Activated CD8-positive, alpha-beta T cell treated with anti-CD3 and anti-CD28 coated beads, Interleukin-2, amount 10 ng/mL, durations not matched to agents 7 days and 5 days (primary cell): ENCODE results near the gene DUSP28. TPM values are rescaled to one million over a fixed set of nuclear protein-coding genes. Genes with fewer than 3 reads are reported as not detected.

Experiments used
- ATAC-seq: fragments of 150-1000 bp; cut with Tn5 transposase; one replicate; pipeline ENCODE4 v1.10.0; 2021; ENCODE audit warnings: moderate library complexity
- CTCF ChIA-PET: fragments of 350-600 bp; sonication (Branson Sonifier 250); formaldehyde crosslinking; loops from one replicate; lab custom pipeline; 2021; ENCODE audit warnings: antibody characterized with exemption; lab: Charles Lee
- POLR2A ChIA-PET: fragments of 350-600 bp; sonication (Branson Sonifier 250); formaldehyde crosslinking; loops from one replicate; lab custom pipeline; 2021; ENCODE audit warnings: antibody characterized with exemption; lab: Charles Lee
- DNase-seq: peaks from one replicate; pipeline ENCODE4 v3.0.0-alpha.2; 2020
- H3K27ac Mint-ChIP-seq: one replicate; pipeline ENCODE4 v1.8.0; 2021; ENCODE audit warnings: mild to moderate bottlenecking, mixed read lengths
- H3K27me3 Mint-ChIP-seq: one replicate; pipeline ENCODE4 v1.8.0; 2021; ENCODE audit warnings: low read depth, mixed read lengths
- H3K36me3 Mint-ChIP-seq: one replicate; pipeline ENCODE4 v1.8.0; 2021; ENCODE audit warnings: low read depth, mixed read lengths
- H3K4me1 Mint-ChIP-seq: one replicate; pipeline ENCODE4 v1.8.0; 2021; ENCODE audit warnings: low read depth, mixed read lengths
- H3K4me3 Mint-ChIP-seq: one replicate; pipeline ENCODE4 v1.8.0; 2021; ENCODE audit warnings: mild to moderate bottlenecking, mixed read lengths
- H3K9me3 Mint-ChIP-seq: one replicate; pipeline ENCODE4 v1.8.0; 2022; ENCODE audit warnings: mixed read lengths; ENCODE audit not compliant: insufficient read depth
- total RNA-seq, 2 experiments: library from RNA; stranded (reverse); gene quantifications; one replicate each; pipeline ENCODE4 v1.2.3, GENCODE V29; 2021

Gene DUSP28
- total RNA-seq, 2 experiments from 2014 or later, result 6.8 to 8.1 TPM

GRCh38 chr2:240604939-240605716 lies 45.0 kb downstream of the DUSP28 start:
- H3K4me3 Mint-ChIP-seq, result no peak overlapping the region
- no peaks in the 10 kb centered on the region for H3K9me3 Mint-ChIP-seq
- peaks cover 4% of the 10 kb centered on the region for H3K36me3 Mint-ChIP-seq
- ATAC-seq (no peak), DNase-seq (no peak)
- peak overlapping the region; percentile 57 for H3K27ac Mint-ChIP-seq
- peaks cover 1% of the 10 kb centered on the region for H3K4me1 Mint-ChIP-seq
- ChIA-PET POLR2A (interaction anchor here (1.1 kb wide), 1 partner anchor 11 kb away, joined by 3 read pairs; no protein-coding TSS in a partner anchor), CTCF (interaction anchor here (1.4 kb wide), 1 partner anchor 91 kb away, joined by 4 read pairs; no protein-coding TSS in a partner anchor)
- H3K27me3 Mint-ChIP-seq, result no peaks in the 10 kb centered on the region

GRCh38 chr2:240605867-240606743 lies 45.9 kb downstream of the DUSP28 start:
- POLR2A ChIA-PET, result no interaction called here
- peaks cover 5% of the 10 kb centered on the region for H3K36me3 Mint-ChIP-seq

DNA sequence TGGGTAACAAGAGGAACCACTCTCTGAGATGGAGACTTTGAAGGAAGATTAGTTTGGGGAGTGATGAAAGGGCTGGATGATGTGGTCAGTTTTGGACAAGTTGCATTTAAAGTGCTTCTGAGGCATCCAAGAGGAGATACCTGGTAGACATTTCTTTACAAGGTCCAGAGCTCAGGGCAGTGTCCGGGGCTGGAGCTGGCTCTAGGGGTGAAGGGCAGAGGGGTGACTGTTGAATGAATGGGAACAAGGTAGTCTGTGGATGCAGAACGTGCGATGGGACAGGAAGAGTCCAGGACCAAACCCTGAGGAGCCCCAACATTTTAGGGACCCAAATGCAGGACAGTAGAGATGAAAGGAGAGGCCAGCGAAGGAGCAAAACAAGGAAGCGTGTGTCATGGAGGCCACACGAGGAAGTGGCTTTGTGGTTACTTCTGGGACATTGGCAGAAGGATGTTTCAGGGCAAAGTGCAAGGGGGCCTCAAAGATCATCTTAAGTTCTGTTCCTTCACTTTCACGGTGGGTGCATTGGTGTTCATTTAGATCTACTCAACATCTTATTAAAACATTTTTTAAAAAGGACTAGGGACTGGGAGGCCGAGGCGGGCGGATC lies 51.5 kb downstream of the DUSP28 start:
- peak; percentile 28 for ATAC-seq
- POLR2A ChIA-PET, result interaction anchor here (1.6 to 2.2 kb wide), 2 partner anchors 13 to 46 kb away, joined by 5 to 6 read pairs; partner anchors contain the start of gene GPR35
- Mint-ChIP-seq H3K36me3 (peaks cover 26% of the 10 kb centered on the region), H3K9me3 (peaks cover 6% of the 10 kb centered on the region), H3K4me3 (no peak overlapping the region), H3K4me1 (peaks cover 18% of the 10 kb centered on the region), H3K27me3 (no peaks in the 10 kb centered on the region), H3K27ac (no peak overlapping the region)
- CTCF ChIA-PET, result interaction anchor here (0.6 to 3.1 kb wide), 4 partner anchors 10 to 46 kb away, joined by 3 to 22 read pairs (median 16); partner anchors contain the start of gene CAPN10
- peak; percentile 67 for DNase-seq

More at GRCh38 chr2:240605867-240606743, 45.9 kb downstream of the DUSP28 start:
- ATAC-seq, result no peak
- Mint-ChIP-seq H3K9me3 (no peaks in the 10 kb centered on the region), H3K4me1 (peaks cover 1% of the 10 kb centered on the region), H3K27me3 (no peaks in the 10 kb centered on the region), H3K27ac (no peak overlapping the region), H3K4me3 (no peak overlapping the region)
- no peak for DNase-seq
- CTCF ChIA-PET, result interaction anchor here (1.4 kb wide), 1 partner anchor 92 kb away, joined by 4 read pairs; no protein-coding TSS in a partner anchor

Other genes starting within 250 kb of the DUSP28 start
- 1 to 10 TPM; 4.4 to 5.7 TPM for gene GPC1, start 124.7 kb upstream of the DUSP28 start, total RNA-seq
- gene ANKMY1, start 2.4 kb upstream of the DUSP28 start, total RNA-seq, result 10 to 100 TPM; 27.9 to 33.3 TPM
- gene RNPEPL1, start 8.1 kb downstream of the DUSP28 start, total RNA-seq, result 100 to 1,000 TPM; 110 to 113 TPM
- gene CAPN10, start 26.4 kb downstream of the DUSP28 start, total RNA-seq, result 10 to 100 TPM; 53.0 to 61.2 TPM
- gene GPR35, start 65.1 kb downstream of the DUSP28 start, total RNA-seq, result 10 to 100 TPM; 21.6 to 23.8 TPM
- gene AQP12B, start 122.5 kb downstream of the DUSP28 start, total RNA-seq, result not detected
- not detected for gene AQP12A, start 131.5 kb downstream of the DUSP28 start, total RNA-seq